ENCODE measurements around the gene CCDC92. TPM values are rescaled to one million over a fixed set of nuclear protein-coding genes. Genes with fewer than 3 reads are reported as not detected.

The CCDC92 gene
- total and polyA plus RNA-seq, 12 donors = 7.8 to 65.9 (median 23.7) TPM

DNA sequence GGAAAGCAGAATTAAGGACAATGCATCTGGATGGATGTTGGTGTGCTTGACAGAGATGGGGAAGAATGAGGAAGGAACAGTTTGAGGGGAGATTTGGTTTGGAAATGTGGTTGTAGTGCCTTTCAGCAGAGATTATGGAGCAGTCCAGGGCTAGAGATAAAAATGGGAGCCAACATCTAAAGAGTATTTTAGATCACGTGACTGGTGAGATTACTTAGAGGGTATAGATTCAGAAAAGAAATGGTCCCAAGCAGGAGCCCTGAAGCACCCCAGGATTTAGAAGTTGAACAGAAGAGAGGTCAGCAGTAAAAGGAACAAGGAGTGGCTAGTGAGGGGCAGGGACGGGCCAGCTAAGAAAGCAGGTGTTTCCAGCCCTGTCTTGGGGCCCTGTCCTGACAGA lies 30.0 kb upstream of the CCDC92 start:
- WGBS, 4 donors = 64 to 98% (median 81%) methylated on average over 2 of the region's 2 CpGs

DNA sequence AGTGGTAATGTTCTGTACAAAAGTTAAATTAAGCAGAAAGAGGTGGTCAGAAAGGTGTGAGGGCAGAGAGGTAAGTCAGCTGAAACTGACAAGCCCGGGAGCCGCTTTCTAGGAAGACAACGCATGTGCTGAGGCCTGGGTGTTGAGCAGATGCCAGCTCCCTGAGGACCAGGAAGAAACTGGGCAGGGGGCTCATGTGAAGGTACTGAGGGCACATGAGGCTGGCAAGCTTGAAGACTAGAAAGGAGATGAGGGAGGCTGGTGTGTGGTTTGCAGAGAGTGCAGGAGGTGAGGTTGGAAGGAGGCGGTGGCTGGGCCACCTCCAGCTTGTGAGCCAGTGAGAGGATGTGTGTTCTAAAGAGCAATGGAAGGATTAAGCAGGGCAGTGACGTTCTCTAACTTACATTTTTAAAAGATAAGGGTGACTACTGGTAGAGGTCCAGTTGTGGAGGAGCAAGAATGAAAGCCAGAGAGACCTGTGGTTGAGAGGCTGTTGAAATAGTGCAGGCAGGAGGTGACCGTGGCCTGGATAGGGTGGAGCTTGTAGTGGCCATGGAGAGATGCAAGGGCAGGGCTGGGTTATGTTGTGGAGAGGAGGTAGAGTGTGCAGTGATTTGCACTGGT lies 29.5 kb upstream of the CCDC92 start:
- Histone ChIP-seq H3K27ac (peak overlapping the region in 1 of 5 donors; percentile 37), H3K9me3 (replicated peaks in 1 of 3) (no peaks in the 10 kb centered on the region), H3K4me3 (no peak overlapping the region), H3K27me3 (no peaks in the 10 kb centered on the region), H3K36me3 (replicated peaks in 1 of 2) (peaks cover 0 to 5% of the 10 kb centered on the region in 2 donors), H3K4me1 (replicated peaks in 1 of 2) (peaks cover 0 to 18% of the 10 kb centered on the region in 2 donors)
- 83 to 85% (median 84%) methylated on average over 6 of the region's 6 CpGs for WGBS, 4 donors
- no peak for DNase-seq
- intact Hi-C loops (cut with DNase I) = no loop called here
- no peak for TF ChIP-seq POLR2A (IDR thresholded peaks at IDR 0.05)
- TF ChIP-seq, protein P1, sequence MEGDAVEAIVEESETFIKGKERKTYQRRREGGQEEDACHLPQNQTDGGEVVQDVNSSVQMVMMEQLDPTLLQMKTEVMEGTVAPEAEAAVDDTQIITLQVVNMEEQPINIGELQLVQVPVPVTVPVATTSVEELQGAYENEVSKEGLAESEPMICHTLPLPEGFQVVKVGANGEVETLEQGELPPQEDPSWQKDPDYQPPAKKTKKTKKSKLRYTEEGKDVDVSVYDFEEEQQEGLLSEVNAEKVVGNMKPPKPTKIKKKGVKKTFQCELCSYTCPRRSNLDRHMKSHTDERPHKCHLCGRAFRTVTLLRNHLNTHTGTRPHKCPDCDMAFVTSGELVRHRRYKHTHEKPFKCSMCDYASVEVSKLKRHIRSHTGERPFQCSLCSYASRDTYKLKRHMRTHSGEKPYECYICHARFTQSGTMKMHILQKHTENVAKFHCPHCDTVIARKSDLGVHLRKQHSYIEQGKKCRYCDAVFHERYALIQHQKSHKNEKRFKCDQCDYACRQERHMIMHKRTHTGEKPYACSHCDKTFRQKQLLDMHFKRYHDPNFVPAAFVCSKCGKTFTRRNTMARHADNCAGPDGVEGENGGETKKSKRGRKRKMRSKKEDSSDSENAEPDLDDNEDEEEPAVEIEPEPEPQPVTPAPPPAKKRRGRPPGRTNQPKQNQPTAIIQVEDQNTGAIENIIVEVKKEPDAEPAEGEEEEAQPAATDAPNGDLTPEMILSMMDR (IDR thresholded peaks at IDR 0.05) = no peak

More for the DNA sequence above, 30.0 kb upstream of the CCDC92 start:
- intact Hi-C loops (cut with DNase I) = no loop called here
- no peak overlapping the region for H3K4me3 ChIP-seq
- TF ChIP-seq, protein P1 (IDR thresholded peaks at IDR 0.05) = no peak
- TF ChIP-seq POLR2A (IDR thresholded peaks at IDR 0.05) = no peak
- H3K9me3 ChIP-seq (replicated peaks in 1 of 3) = no peaks in the 10 kb centered on the region
- H3K27ac ChIP-seq = peak overlapping the region in 1 of 5 donors; percentile 37
- H3K36me3 ChIP-seq (replicated peaks in 1 of 2) = peaks cover 0 to 5% of the 10 kb centered on the region in 2 donors
- no peak for DNase-seq
- H3K4me1 ChIP-seq (replicated peaks in 1 of 2) = peaks cover 0 to 18% of the 10 kb centered on the region in 2 donors
- H3K27me3 ChIP-seq = no peaks in the 10 kb centered on the region

DNA sequence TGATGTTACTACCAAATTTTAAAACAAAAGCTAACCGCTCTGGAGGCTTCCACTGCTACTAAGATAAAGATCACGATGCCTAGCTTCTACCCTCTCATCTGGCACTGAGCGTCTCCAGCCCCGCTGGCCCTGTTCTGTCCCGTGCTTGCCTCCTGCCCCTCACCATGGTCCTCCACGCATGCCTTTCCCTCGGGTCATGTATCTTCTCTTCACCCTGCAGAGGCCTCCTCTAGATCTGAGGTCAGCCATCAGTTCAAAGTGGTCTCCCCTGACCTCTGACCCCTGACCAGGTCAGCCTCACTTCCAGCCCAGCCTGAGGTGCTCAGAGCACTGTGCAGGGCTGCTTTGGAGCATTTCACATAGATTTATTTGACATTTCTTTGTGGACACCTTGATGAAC lies 28.7 kb upstream of the CCDC92 start:
- 86 to 91% (median 90%) methylated on average over 7 of the region's 7 CpGs for WGBS, 4 donors
- H3K27ac ChIP-seq = no peak overlapping the region
- peaks cover 0 to 13% of the 10 kb centered on the region in 2 donors for H3K4me1 ChIP-seq (replicated peaks in 1 of 2)
- intact Hi-C loops (cut with DNase I) = no loop called here
- H3K27me3 ChIP-seq = no peaks in the 10 kb centered on the region
- DNase-seq = no peak
- no peak overlapping the region for H3K4me3 ChIP-seq
- no peaks in the 10 kb centered on the region for H3K9me3 ChIP-seq (replicated peaks in 1 of 3)
- peaks cover 0 to 5% of the 10 kb centered on the region in 2 donors for H3K36me3 ChIP-seq (replicated peaks in 1 of 2)
- TF ChIP-seq, protein P1 (IDR thresholded peaks at IDR 0.05) = no peak
- TF ChIP-seq POLR2A (IDR thresholded peaks at IDR 0.05) = no peak

DNA sequence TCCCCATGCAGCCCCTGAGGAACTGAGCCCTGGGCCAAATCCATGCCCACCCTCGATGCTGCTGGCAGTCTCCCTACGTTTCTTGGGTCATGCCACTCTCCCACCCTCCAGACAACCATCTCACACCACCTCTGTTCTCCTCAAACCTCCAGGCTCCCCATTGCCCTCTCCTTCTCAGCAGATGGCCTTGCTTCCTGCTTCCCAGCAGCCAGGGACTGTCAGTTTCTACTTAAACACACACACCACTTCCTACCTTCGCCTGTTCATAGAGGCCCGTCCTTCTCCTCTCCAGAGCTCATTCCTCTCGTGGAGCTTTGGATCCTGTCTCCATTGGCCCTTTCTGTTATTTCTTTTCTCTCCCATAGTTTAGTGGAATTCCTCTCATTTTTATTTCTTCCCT lies 27.5 kb upstream of the CCDC92 start:
- WGBS, 4 donors = 91 to 95% (median 93%) methylated on average over 5 of the region's 5 CpGs
- Histone ChIP-seq H3K36me3 (replicated peaks in 1 of 2) (peaks cover 0 to 5% of the 10 kb centered on the region in 2 donors), H3K4me1 (replicated peaks in 1 of 2) (peaks cover 0 to 12% of the 10 kb centered on the region in 2 donors), H3K27ac (no peak overlapping the region), H3K27me3 (no peaks in the 10 kb centered on the region), H3K9me3 (replicated peaks in 1 of 3) (no peaks in the 10 kb centered on the region), H3K4me3 (no peak overlapping the region)
- no peak for TF ChIP-seq POLR2A (IDR thresholded peaks at IDR 0.05)
- TF ChIP-seq, protein P1 (IDR thresholded peaks at IDR 0.05) = no peak
- DNase-seq = no peak
- intact Hi-C loops (cut with DNase I) = no loop called here
